RKO (cell line): Measurements from ENCODE around the gene WDR86.

Source experiments
- DNase-seq: peaks from one replicate; pipeline ENCODE4 v3.0.0-alpha.2; 2016; ENCODE audit warnings: low spot score

Gene WDR86

DNA sequence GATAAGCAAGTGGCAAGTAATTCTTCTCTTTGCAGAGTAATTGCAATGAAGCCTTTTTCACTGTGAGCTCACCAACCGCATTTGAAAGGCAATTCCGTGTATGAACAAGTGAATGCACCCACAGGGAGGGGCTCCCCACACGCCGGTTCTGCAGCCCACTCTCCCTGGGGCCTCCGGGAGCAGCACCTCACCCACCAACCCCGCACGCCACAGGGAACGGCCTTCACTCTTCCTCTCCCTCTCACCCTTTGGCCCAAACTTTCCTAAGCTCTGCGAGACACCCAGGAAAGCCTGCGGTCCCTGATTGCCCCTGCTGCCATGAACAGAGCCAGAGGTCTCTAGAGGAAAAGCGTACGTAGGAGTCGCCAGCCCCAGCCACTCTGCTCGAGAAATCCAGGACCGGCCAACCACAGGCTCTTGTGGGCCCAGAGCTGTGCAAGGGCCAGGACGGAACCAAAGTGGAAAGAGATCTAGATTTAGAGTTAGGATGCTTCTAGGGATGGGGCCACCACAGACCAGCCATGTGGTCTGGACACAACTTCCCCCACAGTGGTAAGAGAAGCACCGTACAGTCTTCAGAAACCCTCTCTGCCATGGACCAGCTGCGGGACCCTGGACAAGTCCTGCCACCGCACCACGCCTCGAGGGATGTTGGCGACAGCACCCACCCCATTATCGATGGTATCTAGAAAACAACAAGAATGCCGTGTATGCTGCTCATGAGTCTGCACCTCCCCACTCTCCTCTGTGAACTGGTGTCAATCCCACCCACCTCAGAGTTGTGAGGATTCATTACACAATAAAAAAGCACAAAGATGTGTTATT, 3.6 kb downstream of the WDR86 start:
- no peak for DNase-seq

DNA sequence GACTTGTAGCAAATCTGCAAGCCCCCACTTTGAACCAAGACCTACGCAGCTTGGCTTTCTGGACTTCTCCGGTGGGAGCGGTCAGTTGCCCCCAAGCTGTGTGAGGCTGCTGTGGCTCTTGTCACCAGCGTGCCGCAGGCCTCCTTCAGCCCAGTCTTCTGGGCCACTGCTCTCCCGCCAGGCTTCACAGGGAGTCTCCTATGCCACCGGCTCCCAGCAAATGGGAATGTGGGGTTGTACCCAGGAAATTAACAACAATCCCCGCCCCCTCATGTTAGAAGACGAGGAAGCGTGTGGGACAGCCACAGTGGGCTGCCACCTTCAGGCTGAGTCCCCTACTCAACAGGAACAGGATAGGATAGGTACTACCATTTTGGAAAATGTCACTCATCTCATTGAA, 4.2 kb downstream of the WDR86 start:
- no peak for DNase-seq

DNA sequence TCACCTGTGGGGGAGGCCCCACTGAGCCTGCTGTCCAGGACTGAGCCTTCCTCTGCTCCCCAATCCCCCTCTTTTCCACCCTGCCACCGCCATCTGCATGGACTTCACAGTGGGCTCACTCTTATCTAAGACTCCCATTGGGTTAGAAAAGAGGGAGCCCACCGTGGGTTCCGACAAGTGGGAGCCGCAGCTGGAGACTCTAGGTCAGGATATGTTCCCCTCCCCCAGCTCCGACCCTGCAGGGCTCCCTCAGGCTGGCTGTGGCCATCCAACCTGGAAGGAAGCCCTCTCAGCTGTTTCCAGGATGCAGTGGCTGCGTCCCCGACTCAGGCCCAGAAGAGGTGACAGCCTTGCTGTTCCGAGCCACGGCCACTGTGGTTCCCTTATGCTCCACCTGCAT, 4.8 kb downstream of the WDR86 start:
- DNase-seq = no peak

DNA sequence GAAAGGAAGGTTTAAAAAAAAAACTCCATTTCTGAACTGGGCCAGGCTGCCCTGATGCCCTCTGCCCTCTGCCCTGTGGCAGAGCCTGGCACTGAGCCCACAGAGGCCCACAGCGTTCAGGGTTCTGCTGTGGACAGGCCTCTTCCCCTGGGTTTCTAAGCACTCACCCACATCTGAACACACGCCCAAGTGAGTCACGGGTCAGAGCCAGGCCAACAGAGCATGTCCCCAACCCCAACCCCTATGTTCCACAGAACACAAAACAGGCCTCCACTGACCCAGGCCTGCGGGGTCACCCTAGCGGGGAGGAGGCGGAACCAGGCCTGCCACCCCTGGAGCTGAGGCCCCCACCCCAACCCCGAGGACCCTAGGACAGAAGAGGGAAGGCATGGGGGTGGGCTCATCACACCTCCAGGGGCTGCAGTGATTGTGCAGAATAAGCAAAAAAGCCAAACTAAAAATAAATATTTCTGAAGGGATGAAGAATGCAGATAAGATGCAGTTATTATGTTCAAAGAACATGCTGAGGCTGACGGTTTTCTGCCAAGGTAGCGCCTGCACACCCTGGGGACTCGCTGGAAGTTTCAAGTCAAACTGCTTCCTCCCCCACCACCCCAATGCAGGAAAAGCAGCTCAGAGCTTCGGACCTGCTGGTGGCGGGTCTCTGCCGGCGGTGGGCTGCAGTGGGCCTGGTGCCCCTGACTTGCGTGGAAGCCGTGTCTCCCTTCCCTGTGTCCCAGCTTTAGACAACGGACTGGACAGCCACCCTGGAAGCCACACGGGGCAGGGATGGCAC, 5.4 kb downstream of the WDR86 start:
- DNase-seq = peak; percentile 29

DNA sequence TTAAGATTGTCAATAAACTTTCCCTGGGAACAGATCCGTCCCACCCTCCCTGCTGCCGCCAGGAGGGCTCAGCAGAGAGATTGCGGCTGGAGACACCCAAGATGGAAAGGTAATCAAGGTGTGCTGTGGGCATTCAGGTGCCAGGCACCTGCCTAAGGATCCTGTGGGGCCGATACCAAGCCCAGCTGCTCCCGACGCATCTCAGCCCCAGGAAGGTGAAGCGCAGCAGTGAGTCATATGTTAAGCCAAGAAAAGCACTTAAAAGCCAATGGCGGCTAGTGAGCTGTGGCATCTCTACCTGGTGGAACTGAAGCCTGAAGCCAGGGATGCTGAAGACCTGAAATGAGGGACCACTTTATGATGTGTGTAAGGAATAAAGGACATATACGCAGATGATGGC, 6.1 kb downstream of the WDR86 start:
- no peak for DNase-seq

DNA sequence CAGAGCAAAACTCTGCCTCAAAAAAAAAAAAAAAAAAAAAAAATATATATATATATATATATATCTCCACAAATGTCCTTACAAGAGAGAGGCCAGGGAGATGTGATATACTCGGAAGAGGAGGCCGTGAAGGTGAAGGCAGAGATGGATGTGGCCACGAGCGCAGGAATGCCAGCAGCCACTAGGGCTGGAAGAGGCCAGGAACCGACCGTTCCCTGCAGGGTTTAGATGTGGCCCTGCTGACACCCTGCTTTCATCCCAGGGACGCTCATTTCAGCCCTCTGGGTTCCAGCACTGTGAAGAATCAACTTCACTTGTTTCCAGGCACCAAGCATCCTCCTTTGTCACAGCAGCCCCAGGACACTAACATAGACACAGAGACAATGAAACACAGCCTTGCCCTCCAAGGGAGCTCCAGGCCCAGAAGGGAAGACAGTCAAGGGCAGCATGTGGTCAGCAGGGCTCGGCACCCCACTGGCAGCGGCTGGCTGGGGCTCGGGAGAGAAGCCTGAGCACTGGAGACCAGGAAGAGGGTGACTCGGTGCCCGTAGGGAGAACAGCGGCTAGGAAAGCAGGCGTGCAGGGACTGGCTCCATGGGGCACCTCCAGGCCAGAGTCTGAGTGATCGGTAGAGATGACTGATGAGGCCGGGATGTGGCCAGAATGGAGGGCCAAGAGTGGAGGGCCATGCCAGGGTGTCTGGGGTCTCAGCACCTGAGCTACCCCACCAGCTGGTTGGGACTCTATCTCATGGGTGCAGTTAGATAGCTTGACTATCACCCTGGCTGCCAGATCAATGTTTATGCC, 7.6 kb downstream of the WDR86 start:
- DNase-seq = no peak

DNA sequence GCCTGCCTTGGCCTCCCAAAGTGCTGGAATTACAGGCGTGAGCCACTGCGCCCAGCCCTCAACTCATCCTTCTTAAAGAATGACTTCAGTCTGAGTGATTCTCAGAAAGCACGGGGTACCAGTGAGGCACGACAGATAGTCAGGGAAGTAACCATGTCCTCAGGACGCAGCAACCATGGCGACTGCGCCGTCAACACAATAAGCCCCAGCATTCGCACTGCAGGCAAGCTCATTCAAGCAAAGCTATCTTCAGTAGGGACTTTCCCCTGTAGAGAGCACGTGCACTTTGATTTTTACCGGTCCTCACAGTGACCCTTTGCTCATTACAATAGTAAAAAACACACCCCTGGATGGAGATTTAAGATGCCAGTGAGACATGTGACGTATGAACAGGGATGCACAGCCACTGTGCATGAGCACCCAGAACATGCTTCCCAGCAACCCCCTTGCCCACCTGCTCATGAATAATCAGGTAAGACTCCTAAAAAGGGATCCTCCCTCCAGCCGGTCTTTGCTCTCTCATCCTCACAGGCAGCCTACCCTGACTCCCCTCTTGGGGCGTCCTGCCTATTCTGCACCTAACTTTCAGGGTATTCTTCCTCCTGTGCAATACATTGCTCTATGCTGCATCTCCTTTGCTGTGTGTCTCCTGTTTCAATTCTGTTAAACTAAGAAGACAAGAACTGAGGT, 9.1 kb downstream of the WDR86 start:
- no peak for DNase-seq

DNA sequence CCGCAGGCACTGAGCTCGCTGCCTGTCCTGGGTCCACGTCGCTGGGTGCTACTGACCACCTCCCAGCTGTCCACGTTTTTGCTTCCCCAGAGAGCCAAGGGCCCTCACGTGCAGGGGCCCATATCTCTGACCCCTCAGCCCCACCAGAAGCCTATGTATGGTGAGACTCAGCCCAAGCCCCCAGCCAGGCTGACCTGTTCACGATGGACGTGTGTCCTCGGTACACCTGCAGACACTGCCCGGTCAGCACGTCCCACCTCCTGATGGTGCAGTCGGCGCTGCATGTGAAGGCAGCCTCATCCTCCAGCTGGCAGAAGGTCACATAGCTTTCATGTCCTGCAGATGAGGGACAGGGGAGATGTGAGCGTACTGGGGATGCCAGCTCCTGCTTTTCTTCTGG, 9.9 kb downstream of the WDR86 start:
- DNase-seq = no peak

DNA sequence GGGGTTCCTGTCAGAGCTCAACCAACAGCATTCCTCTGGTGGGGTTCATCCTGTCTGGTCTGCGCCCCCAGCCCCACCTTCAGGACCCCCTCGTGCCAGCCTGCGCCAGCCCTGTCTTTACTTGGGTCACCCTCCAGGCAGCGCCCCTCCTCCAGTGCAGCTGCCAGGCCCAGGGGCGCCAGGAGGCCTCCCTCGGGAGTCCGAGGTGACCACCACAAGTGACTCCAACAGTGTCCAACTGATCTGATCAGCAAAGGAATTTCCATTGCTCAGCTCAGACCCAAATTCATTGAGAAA, 10.6 kb downstream of the WDR86 start:
- DNase-seq = no peak

DNA sequence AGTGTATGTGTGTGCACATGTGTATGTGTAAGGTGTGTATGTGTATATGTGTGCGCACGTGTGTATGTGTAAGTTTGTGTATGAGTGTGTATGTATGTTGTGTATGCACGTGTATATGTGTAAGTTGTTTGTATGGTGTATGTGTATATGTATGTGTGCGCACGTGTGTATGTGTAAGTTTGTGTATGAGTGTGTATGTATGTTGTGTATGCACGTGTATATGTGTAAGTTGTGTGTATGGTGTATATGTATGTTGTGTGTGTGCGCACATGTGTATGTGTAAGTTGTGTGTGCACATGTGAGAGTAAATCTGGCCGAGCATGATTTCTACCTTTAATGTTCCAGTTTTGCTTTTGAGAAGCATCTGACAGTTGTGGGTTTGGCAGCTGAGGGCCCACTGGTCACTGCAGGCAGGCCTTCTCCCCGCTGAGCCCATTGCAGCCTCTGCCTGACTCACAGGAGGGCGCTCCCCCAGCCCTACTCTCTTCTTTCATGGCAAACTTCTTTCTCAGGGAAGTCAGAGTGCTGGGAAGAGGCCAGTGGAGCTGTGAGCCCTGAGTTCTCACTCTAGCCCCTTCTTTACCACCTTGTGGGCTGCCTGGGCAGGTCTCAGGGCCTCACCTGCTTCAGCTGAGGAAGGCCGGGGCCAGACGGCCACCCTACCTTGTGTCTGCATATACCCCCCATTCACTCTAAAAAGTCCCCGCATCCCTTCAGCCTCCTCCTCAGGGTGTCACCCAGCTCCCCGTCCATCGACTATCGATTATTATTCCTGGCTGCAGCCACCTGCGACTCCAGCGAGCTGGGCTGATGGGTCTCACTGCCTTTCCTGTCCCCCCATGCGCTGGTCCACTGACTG, 11.2 kb downstream of the WDR86 start:
- no peak for DNase-seq

DNA sequence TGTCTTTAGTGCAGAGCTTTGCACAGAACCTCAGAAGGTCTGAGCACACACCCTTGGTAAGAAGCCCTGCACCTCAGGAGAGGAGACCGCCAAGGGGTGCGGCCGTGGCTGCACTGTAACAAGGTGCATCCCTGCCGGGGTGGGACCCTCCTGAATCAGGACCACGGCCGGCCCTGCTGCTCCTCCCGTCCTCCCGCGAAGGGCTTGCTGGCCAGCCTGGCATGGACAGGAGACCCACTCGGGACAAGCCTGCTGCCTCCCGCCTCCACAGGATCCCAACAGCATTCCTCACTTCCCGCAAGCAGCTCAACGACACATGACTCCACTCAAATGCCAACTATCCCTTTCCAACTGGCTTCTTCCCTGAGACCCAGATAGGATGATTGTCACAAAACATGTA, 12.8 kb downstream of the WDR86 start:
- no peak for DNase-seq

DNA sequence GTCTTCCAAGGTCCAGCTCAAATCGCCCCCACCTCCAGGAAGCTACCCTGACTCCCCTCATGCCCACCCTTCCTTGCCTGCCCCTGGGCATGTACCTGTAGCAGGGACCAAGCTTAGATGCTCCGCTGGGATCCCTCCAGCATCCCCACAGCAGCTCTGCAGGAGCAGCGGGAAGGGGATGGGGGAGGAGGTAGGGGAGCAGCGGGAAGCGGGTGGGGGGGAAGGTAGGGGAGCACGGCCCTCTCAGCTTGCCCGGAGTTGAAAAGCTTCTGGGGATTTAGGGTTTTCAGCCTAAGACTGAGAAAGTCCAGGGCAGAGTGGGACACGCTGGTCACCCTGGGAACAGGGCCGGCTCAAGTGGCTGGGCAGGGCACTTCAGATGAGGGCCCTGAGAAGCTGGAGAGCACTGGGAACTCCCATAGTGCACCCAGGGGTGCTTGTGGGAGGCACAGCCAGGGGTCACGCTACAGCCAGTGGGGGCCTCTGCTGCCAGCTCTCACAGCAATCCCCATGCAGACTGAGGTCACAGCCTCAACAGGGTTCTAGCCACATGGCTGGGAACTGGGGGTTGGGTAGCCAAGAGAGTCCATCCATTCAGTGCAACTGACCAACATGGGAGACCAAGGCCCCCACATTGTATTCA, 13.4 kb downstream of the WDR86 start:
- DNase-seq = no peak

DNA sequence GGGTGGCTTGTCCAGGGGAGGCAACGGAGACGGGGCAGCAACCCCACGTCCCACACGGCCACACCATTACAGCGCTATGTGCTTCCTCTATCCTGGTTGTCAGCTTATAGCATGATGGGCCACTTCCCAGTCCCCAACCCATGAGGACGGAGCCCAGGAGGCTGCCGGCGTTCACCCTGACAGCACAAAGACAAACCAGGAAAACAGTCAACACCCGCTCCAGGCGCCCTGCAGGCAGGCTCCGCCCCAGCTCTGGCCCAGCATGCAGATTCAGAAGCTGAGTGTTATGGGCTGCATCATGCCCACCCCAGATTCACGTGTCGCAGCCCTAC, 14.8 kb downstream of the WDR86 start:
- no peak for DNase-seq

DNA sequence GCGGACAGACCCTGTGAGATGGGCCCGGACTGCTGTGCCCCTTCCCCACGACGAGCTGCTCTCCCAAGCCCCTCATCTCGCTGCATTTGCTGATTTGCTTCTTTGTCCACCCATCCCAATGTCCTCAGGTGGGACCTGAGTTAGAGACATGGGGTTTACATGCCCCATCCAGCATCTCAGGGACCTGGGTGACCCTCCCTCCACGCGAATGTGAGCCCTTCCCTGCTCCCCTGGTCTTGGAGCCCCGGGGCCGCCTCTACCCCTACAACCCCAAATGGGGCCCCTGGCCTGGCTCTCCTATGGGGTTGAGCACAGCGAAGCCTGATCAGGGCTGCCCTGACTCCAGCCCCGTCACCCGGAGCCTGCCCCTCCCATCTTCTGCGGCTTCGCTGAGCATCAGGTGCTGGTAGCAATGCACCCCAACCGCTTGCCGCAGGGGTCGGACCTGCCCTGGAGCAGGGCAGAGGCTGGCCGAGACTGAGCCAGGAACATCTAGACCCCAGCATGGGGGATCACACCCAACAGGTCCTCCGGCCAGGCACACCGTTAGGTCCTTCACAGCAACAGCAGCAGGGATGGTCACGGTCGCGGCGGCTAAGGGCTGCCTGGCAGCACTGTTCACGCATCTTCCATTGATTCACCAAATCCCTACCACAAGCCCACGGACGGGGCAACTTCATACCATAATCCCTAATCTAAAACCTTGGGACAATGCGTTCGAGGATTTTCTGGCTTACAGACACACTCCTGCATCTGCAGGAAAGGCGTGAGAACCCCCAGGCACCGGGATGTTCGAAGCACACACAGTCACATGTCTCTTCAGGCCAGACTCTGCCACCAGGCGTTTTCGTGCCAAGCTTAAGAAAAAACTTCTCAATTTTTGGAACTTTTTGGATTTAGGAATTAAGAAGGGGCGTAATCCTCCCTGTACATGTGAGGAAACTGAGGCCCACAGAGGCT, 15.5 kb downstream of the WDR86 start:
- DNase-seq = no peak

DNA sequence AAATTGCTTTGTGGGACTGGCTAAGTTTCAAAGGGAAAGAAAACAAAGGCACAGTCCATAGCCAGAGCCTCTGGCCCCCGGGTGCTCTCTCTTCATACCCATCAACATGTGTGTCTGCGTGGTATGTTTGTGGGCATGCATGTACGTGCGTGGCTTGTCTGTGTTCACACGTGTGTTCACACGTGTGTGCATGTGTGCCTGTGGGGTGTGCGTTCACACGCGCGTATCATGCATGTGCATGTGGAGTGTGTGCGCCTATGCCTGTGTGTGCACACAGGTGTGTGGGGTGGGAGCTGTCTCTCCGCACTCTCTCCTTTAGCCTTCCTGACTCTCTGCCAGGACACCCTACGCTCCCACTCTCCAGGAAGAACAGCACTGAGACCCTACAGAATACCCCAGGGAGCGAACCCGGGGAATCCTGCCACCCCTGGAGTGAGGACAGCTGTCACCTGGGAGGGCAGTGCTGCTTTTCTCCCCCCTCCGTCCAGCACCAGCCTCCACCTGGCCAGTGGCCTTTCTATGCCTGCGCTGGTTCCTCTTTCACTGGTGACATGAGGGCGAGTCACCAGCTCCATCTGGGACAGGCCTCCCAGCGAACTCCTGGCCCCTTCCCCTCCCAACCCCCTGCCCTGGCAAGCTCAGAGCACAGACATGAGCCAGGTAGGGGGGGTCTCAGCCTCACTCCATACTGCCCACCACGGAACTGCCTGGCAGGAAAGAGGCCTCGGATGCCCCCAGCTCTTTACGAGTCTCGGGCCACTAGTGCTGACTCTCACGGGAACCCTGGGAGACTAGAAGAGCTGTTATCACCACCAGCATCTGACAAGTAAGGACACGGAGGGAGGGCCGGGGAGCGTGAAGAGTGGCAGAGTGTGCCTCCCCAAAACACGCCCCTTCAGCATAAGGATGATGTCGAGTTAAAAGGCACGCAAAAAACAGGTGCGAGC, 16.5 kb downstream of the WDR86 start:
- DNase-seq = no peak

DNA sequence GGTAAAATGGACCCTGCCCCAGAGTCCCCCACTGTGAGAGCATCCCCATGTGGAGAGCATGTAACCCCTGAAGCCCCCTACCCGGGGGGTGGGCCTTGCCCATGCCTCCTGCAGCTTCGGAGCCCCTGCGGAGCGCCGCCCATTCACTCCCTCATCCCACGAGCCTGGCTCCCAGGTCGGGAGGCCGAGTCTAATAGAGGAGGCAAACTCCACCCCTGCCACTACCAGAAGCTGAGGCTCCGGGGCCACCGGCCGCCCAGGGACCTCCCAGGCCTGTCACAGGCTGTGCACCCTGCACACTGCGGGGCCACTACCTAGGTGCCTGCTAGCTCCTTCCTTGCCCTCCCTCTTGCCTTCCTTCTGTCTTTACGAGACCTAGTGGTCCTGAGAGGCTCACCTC, 17.4 kb downstream of the WDR86 start:
- DNase-seq = no peak

DNA sequence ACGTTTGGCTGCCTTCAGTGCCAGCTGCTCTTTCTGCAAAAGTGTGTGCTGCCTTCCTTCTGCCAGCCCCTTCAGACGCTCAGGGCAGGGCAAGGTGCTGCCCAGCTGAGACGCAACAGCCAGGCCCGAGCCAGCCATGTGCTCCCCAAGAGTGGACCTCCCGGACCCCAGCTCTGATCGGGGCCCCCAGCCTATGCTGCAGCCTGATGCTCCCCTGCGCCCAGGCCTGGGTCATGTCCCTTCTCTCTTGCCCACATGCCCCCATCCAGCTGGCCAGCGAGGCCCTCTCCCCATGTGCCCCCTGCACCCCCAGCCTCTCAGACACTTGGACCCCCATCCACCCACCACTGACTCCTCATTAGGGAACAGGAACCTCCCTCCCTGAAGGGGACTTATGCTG, 17.8 kb downstream of the WDR86 start:
- DNase-seq = no peak

DNA sequence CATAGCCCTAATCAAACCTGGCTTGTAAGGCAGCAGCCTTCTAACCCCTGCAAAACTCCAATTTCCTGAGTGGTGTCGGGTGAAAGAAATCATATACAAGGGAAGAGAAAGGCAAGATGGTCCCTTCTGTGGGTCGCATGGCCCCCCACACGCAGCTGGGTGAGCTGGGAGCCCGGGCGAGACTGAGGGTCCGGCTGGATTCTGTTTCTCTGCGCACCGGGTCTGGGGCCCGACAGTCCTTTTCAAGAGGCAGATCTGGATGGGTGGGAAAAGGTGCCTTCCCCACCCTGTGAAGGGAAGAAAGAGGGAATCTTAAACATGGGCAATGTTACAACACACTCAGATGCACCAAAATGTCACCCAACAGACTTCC, 18.5 kb downstream of the WDR86 start:
- DNase-seq = no peak
